Upper lobe of right lung (tissue), 1 donor: Measurements from ENCODE around the gene GOLGA5. TPM values are rescaled to one million over a fixed set of nuclear protein-coding genes. Genes with fewer than 3 reads are reported as not detected.

ENCODE experiments used
- ATAC-seq: fragments of 200-7000 bp; cut with Tn5 transposase; one replicate; pipeline ENCODE4 v1.9.1; 2020; ENCODE audit warnings: mild to moderate bottlenecking, moderate library complexity
- DNase-seq: peaks from one replicate; pipeline ENCODE4 v3.0.0-alpha.2; 2020
- H3K27ac ChIP-seq: fragments of 200-600 bp; one replicate; pipeline ENCODE4 v1.8.0; 2022
- H3K27me3 ChIP-seq: fragments of 200-600 bp; one replicate; pipeline ENCODE4 v1.8.0; 2022; ENCODE audit warnings: mild to moderate bottlenecking
- H3K36me3 ChIP-seq: fragments of 200-600 bp; one replicate; pipeline ENCODE4 v1.8.0; 2022
- H3K4me1 ChIP-seq: fragments of 200-600 bp; one replicate; pipeline ENCODE4 v1.8.0; 2022
- H3K4me3 ChIP-seq: fragments of 200-600 bp; one replicate; pipeline ENCODE4 v1.8.0; 2022; ENCODE audit warnings: mild to moderate bottlenecking
- H3K9me3 ChIP-seq: fragments of 200-600 bp; one replicate; pipeline ENCODE4 v1.8.0; 2022
- intact Hi-C: fragments of 100-400 bp; cut with DNase I; formaldehyde crosslinking; loops from one replicate; pipeline ENCODE4 v1.11.0; 2022
- total RNA-seq: library from RNA; stranded (reverse); fragmentation: NEBNext Ultra II Directional; extraction: Animal tissue kit (Norgen Biotek cat#: 25700); gene quantifications from one replicate; pipeline ENCODE4 v1.2.1, GENCODE V29; 2021
- TF ChIP-seq, protein P1 (sequence below): fragments of 200-600 bp; IDR thresholded peaks from one replicate; pipeline ENCODE4 v1.8.0; 2022; ENCODE audit warnings: antibody characterized with exemption
- donor health status: DM: no; HTN: yes; CAD: no; lungs with severe emphysema.

GOLGA5 gene
- total RNA-seq, 1 donor from 2014 or later = 31.4 TPM

DNA sequence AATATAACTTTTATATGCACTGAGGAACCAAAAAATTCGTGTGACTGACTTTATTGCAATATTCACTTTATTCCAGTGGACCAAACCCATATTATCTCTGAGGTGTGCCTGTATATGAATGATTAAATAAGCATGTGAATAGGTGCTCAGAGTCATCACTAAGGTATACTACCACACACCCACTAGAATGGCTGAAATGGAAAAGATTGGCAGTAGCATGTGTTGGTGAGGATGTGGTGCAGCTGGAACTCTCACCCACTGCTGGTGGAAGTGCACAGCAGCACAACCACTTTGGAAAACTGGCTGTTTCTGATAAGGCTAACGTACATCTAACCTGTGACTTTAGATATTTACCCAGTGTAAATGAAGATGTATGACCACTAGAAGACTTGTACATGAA lies 36.8 kb downstream of the GOLGA5 start:
- DNase-seq (no peak), ATAC-seq (no peak)
- no peak overlapping the region for H3K27ac ChIP-seq
- intact Hi-C loops = no loop called here
- peaks cover 97% of the 10 kb centered on the region for H3K36me3 ChIP-seq
- no peaks in the 10 kb centered on the region for H3K4me1 ChIP-seq
- no peaks in the 10 kb centered on the region for H3K9me3 ChIP-seq
- no peaks in the 10 kb centered on the region for H3K27me3 ChIP-seq
- TF ChIP-seq, protein P1, sequence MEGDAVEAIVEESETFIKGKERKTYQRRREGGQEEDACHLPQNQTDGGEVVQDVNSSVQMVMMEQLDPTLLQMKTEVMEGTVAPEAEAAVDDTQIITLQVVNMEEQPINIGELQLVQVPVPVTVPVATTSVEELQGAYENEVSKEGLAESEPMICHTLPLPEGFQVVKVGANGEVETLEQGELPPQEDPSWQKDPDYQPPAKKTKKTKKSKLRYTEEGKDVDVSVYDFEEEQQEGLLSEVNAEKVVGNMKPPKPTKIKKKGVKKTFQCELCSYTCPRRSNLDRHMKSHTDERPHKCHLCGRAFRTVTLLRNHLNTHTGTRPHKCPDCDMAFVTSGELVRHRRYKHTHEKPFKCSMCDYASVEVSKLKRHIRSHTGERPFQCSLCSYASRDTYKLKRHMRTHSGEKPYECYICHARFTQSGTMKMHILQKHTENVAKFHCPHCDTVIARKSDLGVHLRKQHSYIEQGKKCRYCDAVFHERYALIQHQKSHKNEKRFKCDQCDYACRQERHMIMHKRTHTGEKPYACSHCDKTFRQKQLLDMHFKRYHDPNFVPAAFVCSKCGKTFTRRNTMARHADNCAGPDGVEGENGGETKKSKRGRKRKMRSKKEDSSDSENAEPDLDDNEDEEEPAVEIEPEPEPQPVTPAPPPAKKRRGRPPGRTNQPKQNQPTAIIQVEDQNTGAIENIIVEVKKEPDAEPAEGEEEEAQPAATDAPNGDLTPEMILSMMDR = no peak
- no peak overlapping the region for H3K4me3 ChIP-seq

DNA sequence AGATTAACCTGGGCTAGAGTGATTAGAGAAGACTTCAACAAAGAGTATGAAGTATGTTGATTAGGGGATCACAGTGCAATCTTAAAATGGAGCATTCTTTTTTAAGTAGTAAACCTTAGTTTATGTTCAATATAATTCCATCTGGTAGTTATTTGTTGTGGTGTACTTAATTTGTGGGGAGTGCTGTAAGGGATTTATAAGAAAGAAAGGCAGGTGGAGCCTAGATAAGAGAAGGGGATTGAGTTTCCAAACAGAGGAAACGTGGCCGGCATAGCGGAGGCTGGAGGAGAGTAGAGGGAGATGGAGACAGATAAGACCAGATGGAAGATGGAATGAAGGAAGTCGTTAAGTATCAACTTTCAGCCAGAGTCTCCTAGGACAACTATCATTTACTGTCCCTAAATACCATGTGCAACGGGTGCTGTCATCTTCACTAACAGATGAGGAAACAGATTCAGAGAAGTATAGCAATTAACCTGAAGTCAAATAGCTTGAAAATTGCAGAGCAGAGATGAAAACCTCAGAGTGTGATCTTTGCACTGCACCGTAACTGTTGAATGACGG lies 38.1 kb downstream of the GOLGA5 start:
- no peak overlapping the region for H3K4me3 ChIP-seq
- intact Hi-C loops = no loop called here
- H3K27ac ChIP-seq = no peak overlapping the region
- DNase-seq (no peak), ATAC-seq (no peak)
- H3K36me3 ChIP-seq = peaks cover 97% of the 10 kb centered on the region
- TF ChIP-seq, protein P1 = no peak
- H3K9me3 ChIP-seq = no peaks in the 10 kb centered on the region
- no peaks in the 10 kb centered on the region for H3K4me1 ChIP-seq
- no peaks in the 10 kb centered on the region for H3K27me3 ChIP-seq

DNA sequence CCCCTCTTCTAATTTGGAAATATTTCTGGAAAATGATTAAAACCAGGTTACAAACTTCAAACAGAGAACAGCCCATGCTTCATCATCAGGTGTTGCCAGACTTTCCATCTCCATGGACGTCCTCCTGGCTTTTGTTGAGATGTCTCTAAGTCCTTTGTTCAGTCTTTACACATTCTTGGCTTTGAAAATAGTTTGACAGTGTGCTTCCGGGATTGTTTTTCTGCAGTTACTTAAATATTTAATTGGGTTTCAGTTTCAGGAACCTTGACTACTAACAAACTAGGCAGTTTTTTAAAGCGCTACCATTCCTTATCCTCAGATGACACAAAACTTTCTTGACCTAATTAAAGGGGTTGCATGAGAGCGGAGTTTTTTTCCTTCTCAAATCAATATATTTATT lies 47.8 kb downstream of the GOLGA5 start:
- H3K36me3 ChIP-seq = peaks cover 52% of the 10 kb centered on the region
- TF ChIP-seq, protein P1 = no peak
- no peaks in the 10 kb centered on the region for H3K9me3 ChIP-seq
- H3K4me1 ChIP-seq = no peaks in the 10 kb centered on the region
- H3K4me3 ChIP-seq = no peak overlapping the region
- intact Hi-C loops = no loop called here
- no peaks in the 10 kb centered on the region for H3K27me3 ChIP-seq
- no peak for ATAC-seq
- no peak overlapping the region for H3K27ac ChIP-seq
- no peak for DNase-seq

GRCh38 chr14:92844204-92844603 lies 50.1 kb downstream of the GOLGA5 start:
- H3K36me3 ChIP-seq = peaks cover 30% of the 10 kb centered on the region
- TF ChIP-seq, protein P1 = no peak
- no peaks in the 10 kb centered on the region for H3K4me1 ChIP-seq
- H3K27ac ChIP-seq = no peak overlapping the region
- no peak for ATAC-seq
- H3K4me3 ChIP-seq = no peak overlapping the region
- H3K27me3 ChIP-seq = no peaks in the 10 kb centered on the region
- intact Hi-C loops = no loop called here
- H3K9me3 ChIP-seq = no peaks in the 10 kb centered on the region
- DNase-seq = no peak

GRCh38 chr14:92846162-92846897 lies 52.2 kb downstream of the GOLGA5 start:
- Histone ChIP-seq H3K4me1 (no peaks in the 10 kb centered on the region), H3K36me3 (peaks cover 8% of the 10 kb centered on the region), H3K27ac (no peak overlapping the region), H3K27me3 (no peaks in the 10 kb centered on the region), H3K4me3 (no peak overlapping the region), H3K9me3 (no peaks in the 10 kb centered on the region)
- intact Hi-C loops = no loop called here
- DNase-seq (no peak), ATAC-seq (peak; percentile 94)
- TF ChIP-seq, protein P1 = no peak
